ENCODE measurements around the gene CAB39.

GRCh38 chr2:230719340-230719739 is 6.7 kb downstream of the CAB39 start:
- no peak for TF ChIP-seq CTCF (IDR thresholded peaks at IDR 0.05; ENCODE audit: control extremely low read depth in 1 of 3, insufficient read depth in 1 of 3, low read depth in 1 of 3, low read length in 3 of 3)
- no peak for TF ChIP-seq TCF12 (IDR thresholded peaks at IDR 0.05; ENCODE audit: low read depth, low read length)
- TF ChIP-seq POLR2A (IDR thresholded peaks at IDR 0.05; ENCODE audit: control extremely low read depth in 1 of 2, low read depth in 2 of 2, low read length in 2 of 2): no peak
- no peak for TF ChIP-seq RAD21 (IDR thresholded peaks at IDR 0.05 in 1 of 2, conservative IDR thresholded peaks at IDR 0.05 in 1 of 2; ENCODE audit: low read depth in 2 of 2, low read length in 2 of 2)

All from H1 (cell line).